AG04450 (cell line): Measurements from ENCODE around the gene TSPOAP1. TPM values are rescaled to one million over a fixed set of nuclear protein-coding genes. Genes with fewer than 3 reads are reported as not detected.

ENCODE experiments used
- CTCF ChIA-PET: fragments of 300-600, 350-600 bp; formaldehyde crosslinking; extraction: SDS; loops from one replicate; lab custom pipeline; 2022; ENCODE audit warnings: antibody characterized with exemption, inconsistent platforms; lab: Charles Lee
- POLR2A ChIA-PET: fragments of 350-600 bp; formaldehyde crosslinking; extraction: SDS; loops from one replicate; lab custom pipeline; 2021; ENCODE audit warnings: antibody characterized with exemption, inconsistent platforms; lab: Yijun Ruan, JAX
- DNase-seq: peaks from one replicate; pipeline ENCODE4 v3.0.0-alpha.2; 2011; ENCODE audit warnings: low read depth, low spot score
- H3K27ac ChIP-seq: one replicate; pipeline ENCODE4 v1.5.1; 2012; ENCODE audit warnings: low read depth, low read length, control low read depth
- H3K27me3 ChIP-seq: one replicate; pipeline ENCODE4 v1.6.0; 2012; ENCODE audit warnings: low read length; ENCODE audit not compliant: control insufficient read depth, insufficient read depth
- H3K4me3 ChIP-seq: 2 replicates; pipeline ENCODE4 v1.5.1; 2011; ENCODE audit warnings: mild to moderate bottlenecking, low read depth, low read length, control low read depth
- H3K9me3 ChIP-seq: 2 replicates; pipeline ENCODE4 v1.5.1; 2012; ENCODE audit warnings: low read length; ENCODE audit not compliant: control insufficient read depth, insufficient read depth
- CTCF ChIP-seq: IDR thresholded peaks from 2 replicates; pipeline ENCODE4 v1.5.1; 2011; ENCODE audit warnings: low read depth, low read length, control low read depth, inconsistent platforms
- polyA plus RNA-seq: library from polyadenylated mRNA; depleted of rRNA; stranded (reverse); fragments of >200 nt; gene quantifications from 2 replicates; pipeline ENCODE4 v1.2.3, GENCODE V29; 2011

The TSPOAP1 gene
- polyA plus RNA-seq, 1 experiment = 1.7 TPM

- ChIA-PET CTCF (interaction anchor here (1.5 kb wide), 1 partner anchor 20 kb away, joined by 3 read pairs; no protein-coding TSS in a partner anchor), POLR2A (no interaction called here)
- no peaks in the 10 kb centered on the region; the same call in 1 of the 2 replicates for H3K9me3 ChIP-seq
- H3K4me3 ChIP-seq = no peak overlapping the region
- TF ChIP-seq CTCF = no peak
- no peak for DNase-seq
- no peak overlapping the region for H3K27ac ChIP-seq
- H3K27me3 ChIP-seq = peaks cover 20% of the 10 kb centered on the region
Observed at GRCh38 chr17:58283674-58284612, 44.7 kb downstream of the TSPOAP1 start.

- Histone ChIP-seq H3K9me3 (no peaks in the 10 kb centered on the region; the same call in 1 of the 2 replicates), H3K27ac (no peak overlapping the region), H3K4me3 (no peak overlapping the region), H3K27me3 (peaks cover 32% of the 10 kb centered on the region)
- ChIA-PET CTCF (no interaction called here), POLR2A (no interaction called here)
- TF ChIP-seq CTCF = no peak
- DNase-seq = no peak
Observed at GRCh38 chr17:58282442-58282841, 46.2 kb downstream of the TSPOAP1 start.

- ChIA-PET POLR2A (no interaction called here), CTCF (interaction anchor here (0.6 kb wide), 1 partner anchor 13 kb away, joined by 7 read pairs; no protein-coding TSS in a partner anchor)
- peaks cover 32% of the 10 kb centered on the region for H3K27me3 ChIP-seq
- TF ChIP-seq CTCF = no peak
- H3K9me3 ChIP-seq = no peaks in the 10 kb centered on the region; the same call in 1 of the 2 replicates
- H3K4me3 ChIP-seq = no peak overlapping the region
- H3K27ac ChIP-seq = no peak overlapping the region
- DNase-seq = no peak
Observed at GRCh38 chr17:58281511-58282011, 47.0 kb downstream of the TSPOAP1 start.

GRCh38 chr17:58280480-58281217, 47.9 kb downstream of the TSPOAP1 start, which contains the start of gene MPO:
Gene MPO, minus strand, starts transcription at chr17:58280935. Its CDS starts 177 bp downstream, at chr17:58280758.
- no peak within 1 kb of the TSS for H3K27ac ChIP-seq
- no peak for DNase-seq
- peaks cover 32% of the 10 kb centered on the region for H3K27me3 ChIP-seq
- POLR2A ChIA-PET = no interaction called here
- CTCF ChIA-PET = no interaction called here
- TF ChIP-seq CTCF = no peak
- H3K9me3 ChIP-seq = no peaks in the 10 kb centered on the region; the same call in 1 of the 2 replicates
- no peak within 1 kb of the TSS for H3K4me3 ChIP-seq
